GM21737 (cell line): ENCODE data around the gene SCYGR4.
"Not testable (repeated sequence)": the region's sequence is repeated elsewhere in the genome, so short reads cannot be mapped to it uniquely, and the experiment has no call there.

Experiments
- ATAC-seq: cut with Tn5 transposase; IDR thresholded peaks from one replicate; pipeline ENCODE4 v1.9.1; 2021; ENCODE audit warnings: mild to moderate bottlenecking, moderate library complexity; ENCODE audit not compliant: unreplicated experiment

The SCYGR4 gene

DNA sequence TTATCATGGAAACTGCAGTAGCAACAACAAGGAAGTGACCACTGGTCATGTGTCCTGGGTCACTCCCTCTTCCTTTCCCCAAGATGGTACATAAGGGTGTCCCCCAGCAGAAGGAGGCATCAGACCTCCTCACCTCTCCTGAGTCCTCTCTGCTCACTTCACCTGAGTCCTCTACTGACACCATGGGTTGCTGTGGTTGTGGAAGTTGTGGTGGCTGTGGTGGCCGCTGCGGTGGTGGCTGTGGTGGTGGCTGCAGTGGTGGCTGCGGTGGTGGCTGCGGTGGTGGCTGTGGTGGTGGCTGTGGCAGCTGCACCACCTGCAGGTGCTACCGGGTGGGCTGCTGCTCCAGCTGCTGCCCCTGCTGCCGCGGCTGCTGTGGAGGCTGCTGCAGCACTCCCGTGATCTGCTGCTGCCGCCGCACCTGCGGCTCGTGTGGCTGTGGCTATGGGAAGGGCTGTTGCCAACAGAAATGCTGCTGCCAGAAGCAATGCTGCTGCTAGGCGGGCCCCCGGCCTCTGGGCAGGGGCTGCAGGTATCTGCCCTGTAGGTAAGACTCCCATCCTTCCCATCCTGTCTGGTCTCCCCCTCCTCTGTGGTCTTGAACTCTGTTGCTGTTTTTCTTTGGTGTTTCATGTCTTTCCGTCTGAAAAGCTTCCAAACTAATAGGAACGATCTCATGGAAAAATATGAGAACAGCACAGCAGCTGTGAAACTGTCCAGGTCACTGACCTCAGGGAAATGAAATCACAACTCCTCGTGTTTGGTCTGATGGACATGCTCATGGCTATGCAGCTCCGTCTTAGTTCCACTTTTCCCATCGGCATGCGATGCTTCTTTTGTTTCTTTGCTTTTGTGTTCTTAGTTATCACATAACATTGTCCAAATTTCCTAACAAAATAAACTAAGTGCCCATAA is at the start of gene SCYGR4:
TSS of gene SCYGR4 (plus strand) at position 183 of the 915 bp plus-strand sequence. CDS start at position 183, 0 bp downstream.
- no peak for ATAC-seq

- no peak for ATAC-seq
Observed at GRCh38 chr2:227568852-227569169, 48.5 kb upstream of the SCYGR4 start.

DNA sequence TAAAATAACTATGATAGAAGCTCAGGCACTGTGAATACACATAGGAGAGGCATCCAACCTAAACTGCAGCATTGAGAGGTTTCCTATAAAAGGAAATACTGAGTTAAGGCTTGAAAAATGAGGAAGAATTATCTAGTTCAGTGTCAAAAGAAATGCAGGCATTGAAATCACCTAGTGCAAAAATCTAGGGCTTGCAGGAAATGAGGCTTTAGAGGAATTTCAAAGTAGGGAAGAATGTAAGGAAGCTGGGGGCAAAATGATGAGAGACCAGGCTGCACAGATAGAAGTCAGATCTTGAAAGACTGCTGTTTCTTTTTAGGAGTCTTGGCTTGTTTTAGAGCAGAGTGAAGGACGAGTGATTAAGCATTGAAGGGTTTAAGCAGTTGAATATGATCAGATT is 46.7 kb upstream of the SCYGR4 start:
- no peak for ATAC-seq

DNA sequence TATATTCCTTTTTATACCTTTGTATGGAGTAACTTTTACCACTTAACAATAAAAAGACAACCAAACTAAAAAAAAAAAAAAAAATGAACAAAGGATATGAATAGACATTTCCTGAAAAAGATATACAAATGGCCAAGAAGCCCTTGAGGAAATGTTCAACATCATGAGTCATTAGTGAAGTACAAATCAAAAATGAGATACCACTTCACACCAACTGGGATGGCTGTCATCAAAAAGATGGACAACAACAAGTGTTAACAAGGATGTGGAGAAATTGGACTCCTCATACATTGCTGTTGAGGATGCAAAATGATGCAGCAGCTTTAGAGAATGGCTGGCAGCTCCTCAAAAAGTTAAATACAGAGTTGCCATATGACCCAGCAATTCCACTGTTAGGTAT is 41.2 kb upstream of the SCYGR4 start:
- no peak for ATAC-seq

GRCh38 chr2:227576812-227577211 is 40.5 kb upstream of the SCYGR4 start:
- ATAC-seq: no peak

- no peak for ATAC-seq
Observed at GRCh38 chr2:227577555-227577954, 39.7 kb upstream of the SCYGR4 start.

DNA sequence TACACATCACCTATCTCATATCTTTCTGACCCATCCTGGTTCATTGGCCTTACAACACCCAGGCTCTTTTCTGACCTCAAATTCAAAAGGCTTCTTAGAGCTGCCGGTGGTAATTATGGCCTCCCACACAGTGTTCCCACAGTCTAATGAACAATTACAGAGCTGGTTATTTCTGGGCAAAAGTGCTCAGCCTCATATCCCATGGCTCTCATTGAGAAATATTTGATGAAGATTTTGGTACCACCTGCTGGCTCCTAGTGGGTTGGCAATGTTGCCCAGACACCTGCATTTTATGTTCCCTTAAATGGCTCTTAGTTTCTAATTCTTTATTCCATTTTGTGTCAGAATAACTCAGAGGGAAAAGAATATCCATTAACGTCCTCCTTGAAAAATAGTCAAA is 38.7 kb upstream of the SCYGR4 start:
- ATAC-seq: no peak

DNA sequence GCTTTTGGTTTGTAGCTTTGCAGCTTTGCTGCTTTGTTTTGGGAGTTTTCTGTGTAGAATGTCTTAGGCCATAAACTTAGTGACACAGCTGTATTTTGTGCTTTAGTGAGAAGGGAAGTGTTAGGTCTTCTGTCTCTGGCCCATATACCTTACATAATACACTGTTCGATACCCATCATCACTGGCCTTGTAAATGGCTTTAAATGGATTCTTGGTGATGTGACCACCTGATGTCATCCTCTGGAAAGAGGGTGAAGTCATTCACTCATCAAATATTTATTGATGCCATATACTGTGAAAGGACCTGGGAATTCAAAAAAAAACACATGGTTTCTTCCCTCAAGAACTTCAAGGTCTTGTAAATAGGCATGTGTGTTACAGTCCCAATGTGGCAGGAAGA is 37.5 kb upstream of the SCYGR4 start:
- no peak for ATAC-seq

- ATAC-seq: no peak
Observed at GRCh38 chr2:227582369-227582768, 34.9 kb upstream of the SCYGR4 start.

GRCh38 chr2:227592694-227593387 is 24.5 kb upstream of the SCYGR4 start:
- ATAC-seq: peak; percentile 46

DNA sequence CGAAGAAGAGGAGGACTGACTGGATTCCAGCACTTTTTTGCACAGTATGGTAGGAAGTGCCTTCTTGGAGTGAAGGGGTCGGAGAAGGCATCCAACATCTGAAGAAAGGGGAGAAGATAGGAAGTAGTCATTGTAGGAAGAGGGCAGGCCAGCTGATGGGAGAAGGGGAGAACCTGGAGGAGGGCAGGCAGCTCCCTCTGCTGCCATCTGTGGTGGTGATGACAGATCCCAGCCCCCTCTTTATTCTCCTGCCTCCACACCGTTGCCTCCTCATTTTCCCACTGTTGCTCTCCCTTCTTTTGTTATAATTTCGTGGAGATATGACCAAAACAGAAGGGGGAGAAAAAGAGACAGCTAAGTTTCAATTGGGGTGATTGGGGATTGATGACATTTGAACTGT is 21.5 kb upstream of the SCYGR4 start:
- no peak for ATAC-seq

DNA sequence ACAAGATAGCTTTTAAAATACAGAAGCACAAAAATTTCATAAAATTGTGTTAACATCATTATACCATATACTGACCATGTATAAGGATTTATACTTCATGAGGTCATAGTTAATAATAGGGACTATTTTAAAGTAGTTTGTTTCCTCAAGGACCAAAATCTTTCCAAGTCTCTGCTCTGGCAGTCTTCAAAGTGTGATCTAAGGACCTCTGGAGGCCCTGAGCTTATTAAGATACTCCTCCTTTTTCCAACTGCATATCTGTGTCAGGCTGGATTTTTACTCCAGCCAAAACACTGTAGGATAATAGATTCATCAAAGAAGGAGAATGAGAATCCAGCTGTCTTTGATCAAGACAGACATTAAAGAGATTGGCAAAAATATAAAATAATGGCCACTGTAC is 20.3 kb upstream of the SCYGR4 start:
- no peak for ATAC-seq

- ATAC-seq: no peak
Observed at GRCh38 chr2:227597998-227598397, 19.3 kb upstream of the SCYGR4 start.

- not testable (repeated sequence) for ATAC-seq
Observed at GRCh38 chr2:227598835-227599503, 18.3 kb upstream of the SCYGR4 start, which contains the start of gene SCYGR2. Gene SCYGR2 (plus strand): TSS chr2:227598893. CDS start chr2:227598893, 0 bp downstream.

- no peak for ATAC-seq
Observed at GRCh38 chr2:227602358-227602757, 14.9 kb upstream of the SCYGR4 start.

- ATAC-seq: no peak
Observed at GRCh38 chr2:227606476-227606875, 10.8 kb upstream of the SCYGR4 start.

- no peak for ATAC-seq
Observed at GRCh38 chr2:227607941-227608340, 9.4 kb upstream of the SCYGR4 start.

DNA sequence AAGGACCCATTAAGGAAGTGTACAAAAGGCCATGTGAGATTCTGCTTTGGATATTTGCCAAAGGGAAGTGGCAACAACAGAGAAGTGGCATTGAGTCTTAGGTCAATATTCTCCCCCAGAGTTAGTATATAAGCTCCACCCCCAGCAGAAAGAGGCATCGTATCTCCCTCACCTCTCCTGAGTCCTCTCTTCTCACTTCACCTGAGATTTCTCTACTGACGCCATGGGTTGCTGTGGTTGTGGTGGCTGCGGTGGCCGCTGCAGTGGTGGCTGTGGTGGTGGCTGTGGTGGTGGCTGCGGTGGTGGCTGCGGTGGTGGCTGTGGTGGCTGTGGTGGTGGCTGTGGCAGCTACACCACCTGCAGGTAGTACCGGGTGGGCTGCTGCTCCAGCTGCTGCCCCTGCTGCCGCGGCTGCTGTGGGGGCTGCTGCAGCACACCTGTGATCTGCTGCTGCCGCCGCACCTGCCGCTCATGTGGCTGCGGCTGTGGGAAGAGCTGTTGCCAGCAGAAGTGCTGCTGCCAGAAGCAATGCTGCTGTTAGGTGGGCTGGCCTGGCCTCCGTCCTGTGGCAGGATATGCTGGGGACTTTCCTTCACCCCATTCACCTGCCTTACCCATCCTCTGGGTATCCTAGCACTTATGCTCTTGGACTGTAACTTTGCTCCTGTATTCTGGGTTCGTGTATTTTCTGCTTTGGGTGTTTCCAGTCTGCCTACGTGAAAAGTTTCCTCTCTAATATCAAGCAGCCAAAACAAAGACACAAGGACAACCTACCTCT is 8.5 kb upstream of the SCYGR4 start:
- ATAC-seq: peak; percentile 53

- no peak for ATAC-seq
Observed at GRCh38 chr2:227610123-227610522, 7.2 kb upstream of the SCYGR4 start.

DNA sequence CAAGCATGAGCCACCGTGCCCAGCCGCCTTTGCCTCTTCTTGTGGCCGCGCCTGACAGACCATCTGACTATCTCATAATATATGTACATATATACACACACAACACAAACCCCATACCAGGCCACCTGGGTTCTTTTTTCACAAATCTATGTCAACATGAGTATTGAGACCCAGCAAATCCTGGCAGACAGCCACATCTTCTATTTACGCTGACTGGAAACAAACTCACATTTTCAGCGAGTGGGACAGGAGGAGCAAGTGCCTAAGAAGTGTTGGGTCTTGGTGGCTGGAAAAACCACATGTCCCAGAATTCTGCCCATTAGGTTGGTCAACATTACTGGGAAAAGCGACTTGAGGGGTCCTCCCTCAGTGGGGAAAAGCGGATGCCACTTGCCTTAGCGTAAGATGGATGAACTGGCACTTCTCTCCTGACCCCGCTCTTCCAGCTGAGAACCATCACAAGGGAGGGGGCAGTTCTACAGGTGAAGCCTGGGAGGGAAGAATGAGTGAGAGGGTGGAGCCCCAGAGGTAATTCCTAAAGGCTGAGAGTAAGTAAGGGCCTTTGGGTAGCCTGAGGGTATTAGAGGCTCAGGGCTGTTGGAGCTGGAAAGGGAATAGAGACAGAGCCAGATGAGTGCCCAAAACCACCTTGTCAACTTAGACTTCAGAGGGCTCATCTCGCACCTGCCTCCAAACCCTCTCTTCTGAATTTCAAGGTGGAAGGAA is 4.6 kb upstream of the SCYGR4 start:
- ATAC-seq: no peak
